Stimulated activated CD4-positive, alpha-beta T cell treated with anti-CD3 and anti-CD28 coated beads, Interleukin-4, amount 100 ng/mL, for 48 hours (primary cell): ENCODE results near the gene MMP28.

Source experiments
- DNase-seq, 2 donors: peaks; one replicate each; pipeline ENCODE4 v3.0.0-alpha.2; 2020; ENCODE audit warnings: low read depth in 2 of 2

Gene MMP28

GRCh38 chr17:35743626-35744328, 51.7 kb downstream of the MMP28 start:
- DNase-seq = no peak

GRCh38 chr17:35742896-35743477, 52.5 kb downstream of the MMP28 start:
- DNase-seq = no peak

GRCh38 chr17:35742496-35742895, 52.9 kb downstream of the MMP28 start:
- no peak for DNase-seq

- no peak for DNase-seq
Observed at GRCh38 chr17:35740997-35741931, 54.2 kb downstream of the MMP28 start.

GRCh38 chr17:35740216-35740615, 55.2 kb downstream of the MMP28 start:
- DNase-seq = no peak

GRCh38 chr17:35738519-35739133, 56.8 kb downstream of the MMP28 start:
- DNase-seq = no peak

- no peak for DNase-seq
Observed at GRCh38 chr17:35736236-35736635, 59.2 kb downstream of the MMP28 start.

- no peak for DNase-seq
Observed at GRCh38 chr17:35735036-35735805, 60.2 kb downstream of the MMP28 start.

GRCh38 chr17:35734396-35734795, 61.0 kb downstream of the MMP28 start:
- DNase-seq = no peak

GRCh38 chr17:35733366-35733765, 62.1 kb downstream of the MMP28 start:
- no peak for DNase-seq

- no peak for DNase-seq
Observed at GRCh38 chr17:35732806-35733136, 62.7 kb downstream of the MMP28 start.

- no peak for DNase-seq
Observed at GRCh38 chr17:35731917-35732805, 63.3 kb downstream of the MMP28 start.

- peak; percentile 32 to 55 for DNase-seq
Observed at GRCh38 chr17:35731239-35731916, 64.1 kb downstream of the MMP28 start, which contains the start of gene RASL10B. TSS of gene RASL10B (plus strand) at chr17:35731639. CDS start at chr17:35735185, 3,546 bp downstream.

GRCh38 chr17:35730400-35731005, 64.9 kb downstream of the MMP28 start:
- DNase-seq = no peak

GRCh38 chr17:35729405-35729833, 66.0 kb downstream of the MMP28 start:
- no peak for DNase-seq

- DNase-seq = no peak
Observed at GRCh38 chr17:35728551-35728950, 66.9 kb downstream of the MMP28 start.

- no peak for DNase-seq
Observed at GRCh38 chr17:35727635-35728034, 67.8 kb downstream of the MMP28 start.

GRCh38 chr17:35726953-35727460, 68.4 kb downstream of the MMP28 start:
- no peak for DNase-seq
